Esophagus (tissue), 2 donors: Measurements from ENCODE around the gene RASSF6. TPM values are rescaled to one million over a fixed set of nuclear protein-coding genes. Genes with fewer than 3 reads are reported as not detected.
A peak's percentile ranks its signal among the peaks of the same experiment; 100 is the strongest.
"Not testable (repeated sequence)": the region's sequence is repeated elsewhere in the genome, so short reads cannot be mapped to it uniquely, and the experiment has no call there.

Experiments used
- H3K27ac ChIP-seq, 2 donors: one replicate each; pipeline ENCODE4 v1.5.1; 2013; ENCODE audit warnings: low read depth in 2 of 2, mild to moderate bottlenecking in 2 of 2, inconsistent platforms in 1 of 2, low read length in 1 of 2, moderate library complexity in 1 of 2
- H3K27me3 ChIP-seq, 2 donors: one replicate each; pipeline ENCODE4 v1.6.1; 2013; ENCODE audit warnings: low read length in 2 of 2, control low read depth in 1 of 2, mild to moderate bottlenecking in 1 of 2; ENCODE audit not compliant: insufficient read depth in 2 of 2, control insufficient read depth in 1 of 2
- H3K36me3 ChIP-seq, 2 donors: one replicate each; pipeline ENCODE4 v1.6.1; 2013; ENCODE audit warnings: low read length in 1 of 2; ENCODE audit not compliant: control insufficient read depth in 2 of 2, insufficient read depth in 2 of 2
- H3K4me1 ChIP-seq, 2 donors: one replicate each; pipeline ENCODE4 v1.6.1; 2013; ENCODE audit warnings: low read length in 1 of 2; ENCODE audit not compliant: control insufficient read depth in 2 of 2, insufficient read depth in 2 of 2
- H3K4me3 ChIP-seq, 2 donors: one replicate each; pipeline ENCODE4 v1.5.1; 2013; ENCODE audit warnings: low read length in 2 of 2, mild to moderate bottlenecking in 2 of 2, low read depth in 1 of 2, moderate library complexity in 1 of 2
- H3K9me3 ChIP-seq, 2 donors: one replicate each; pipeline ENCODE4 v1.6.1; 2013; ENCODE audit warnings: mild to moderate bottlenecking in 2 of 2, low read depth in 1 of 2, low read length in 1 of 2, moderate library complexity in 1 of 2; ENCODE audit not compliant: control insufficient read depth in 2 of 2, insufficient read depth in 1 of 2
- WGBS, 2 donors: extraction: QIAGEN DNeasy Blood & Tissue Kit; methylation state at CpG; one replicate each; pipeline ENCODE4 v1.1.7; 2013; 5-methylcytosine and 5-hydroxymethylcytosine counted together
- polyA plus RNA-seq, 2 donors: library from polyadenylated mRNA; stranded (reverse); fragments of 200-250 nt; gene quantifications; one replicate each; pipeline ENCODE4 v1.2.3, GENCODE V29; 2013
- donor health status: healthy with polysubstance abuse.
- donor health status: Bipolar disorder and iron deficiency.

RASSF6 gene
- polyA plus RNA-seq, 2 donors: 1.2 to 1.6 TPM

GRCh38 chr4:73600954-73601353 is 19.3 kb downstream of the RASSF6 start:
- no peak overlapping the region for H3K4me3 ChIP-seq
- no peaks in the 10 kb centered on the region for H3K27me3 ChIP-seq
- H3K36me3 ChIP-seq: no peaks in the 10 kb centered on the region
- H3K27ac ChIP-seq: no peak overlapping the region
- H3K9me3 ChIP-seq: no peaks in the 10 kb centered on the region
- peaks cover 0 to 4% of the 10 kb centered on the region in 2 donors for H3K4me1 ChIP-seq

DNA sequence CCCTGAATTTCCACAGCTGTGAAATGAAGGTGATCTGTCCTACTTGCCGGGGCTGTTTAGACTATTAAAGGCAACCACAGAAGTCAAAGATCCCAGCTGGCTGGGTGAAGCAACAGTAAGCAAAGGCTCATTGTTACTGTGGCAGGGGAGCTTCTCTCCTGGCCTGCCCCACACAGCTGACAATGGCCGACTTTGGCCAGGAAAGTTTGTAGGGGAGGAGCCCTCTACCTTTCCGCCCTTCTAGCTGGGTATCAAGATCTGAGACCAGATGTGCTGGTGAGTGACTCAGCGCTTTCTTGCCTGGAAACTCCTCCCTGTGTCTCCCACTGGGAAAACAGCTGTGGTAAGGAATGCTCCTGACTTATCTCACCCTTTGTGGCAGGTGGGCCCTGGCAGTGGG is 21.1 kb downstream of the RASSF6 start:
- 37% methylated on average over 4 of the region's 4 CpGs for WGBS, 2 donors
- no peak overlapping the region for H3K4me3 ChIP-seq
- H3K27ac ChIP-seq: peak overlapping the region in 1 of 2 donors; percentile 7
- no peaks in the 10 kb centered on the region for H3K36me3 ChIP-seq
- no peaks in the 10 kb centered on the region for H3K9me3 ChIP-seq
- peaks cover 0 to 4% of the 10 kb centered on the region in 2 donors for H3K4me1 ChIP-seq
- H3K27me3 ChIP-seq: no peaks in the 10 kb centered on the region

DNA sequence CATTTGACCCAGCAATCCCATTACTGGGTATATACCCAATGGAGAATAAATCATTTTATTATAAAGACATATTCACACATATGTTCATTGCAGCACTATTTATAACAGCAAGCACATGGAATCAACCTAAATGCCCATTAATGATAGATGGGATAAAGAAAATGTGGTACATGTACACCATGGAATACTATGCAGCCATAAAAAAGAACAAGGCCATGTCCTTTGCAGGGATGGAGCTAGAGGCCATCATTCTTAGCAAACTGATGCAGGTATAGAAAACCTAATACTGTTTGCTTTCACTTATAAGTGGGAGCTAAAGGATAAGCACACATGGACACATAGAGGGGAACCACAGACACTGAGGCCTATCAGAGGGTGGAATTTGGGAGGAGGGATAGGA is 22.6 kb downstream of the RASSF6 start:
- no peaks in the 10 kb centered on the region for H3K36me3 ChIP-seq
- H3K4me1 ChIP-seq: peaks cover 0 to 4% of the 10 kb centered on the region in 2 donors
- H3K27me3 ChIP-seq: no peaks in the 10 kb centered on the region
- no peak overlapping the region for H3K27ac ChIP-seq
- H3K9me3 ChIP-seq: no peaks in the 10 kb centered on the region
- no peak overlapping the region for H3K4me3 ChIP-seq

DNA sequence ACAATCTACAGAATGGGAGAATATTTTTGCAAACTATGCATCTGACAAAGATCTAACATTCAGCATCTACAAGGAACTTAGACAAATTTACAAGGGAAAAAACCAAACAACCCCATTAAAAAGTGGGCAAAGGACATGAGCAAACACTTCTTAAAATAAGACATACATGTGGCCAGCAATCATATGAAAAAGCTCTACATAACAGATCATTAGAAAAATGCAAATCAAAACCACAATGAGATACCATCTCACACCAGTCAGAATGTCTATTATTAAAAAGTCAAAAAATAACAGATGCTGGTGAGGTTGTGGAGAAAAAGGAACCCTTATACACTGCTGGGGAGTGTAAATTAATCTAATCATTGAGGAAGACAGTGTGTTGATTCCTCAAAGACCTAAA is 23.1 kb downstream of the RASSF6 start:
- H3K27me3 ChIP-seq, H3K36me3 ChIP-seq, H3K4me1 ChIP-seq, H3K4me3 ChIP-seq, H3K9me3 ChIP-seq, H3K27ac ChIP-seq: not testable (repeated sequence)

- 38 to 42% methylated on average over 4 of the region's 4 CpGs for WGBS, 2 donors
- Histone ChIP-seq H3K27ac (no peak overlapping the region), H3K4me3 (no peak overlapping the region), H3K9me3 (no peaks in the 10 kb centered on the region), H3K36me3 (no peaks in the 10 kb centered on the region), H3K27me3 (no peaks in the 10 kb centered on the region), H3K4me1 (peaks cover 0 to 4% of the 10 kb centered on the region in 2 donors)
These were observed 24.2 kb downstream of the RASSF6 start for GRCh38 chr4:73596001-73596400.

DNA sequence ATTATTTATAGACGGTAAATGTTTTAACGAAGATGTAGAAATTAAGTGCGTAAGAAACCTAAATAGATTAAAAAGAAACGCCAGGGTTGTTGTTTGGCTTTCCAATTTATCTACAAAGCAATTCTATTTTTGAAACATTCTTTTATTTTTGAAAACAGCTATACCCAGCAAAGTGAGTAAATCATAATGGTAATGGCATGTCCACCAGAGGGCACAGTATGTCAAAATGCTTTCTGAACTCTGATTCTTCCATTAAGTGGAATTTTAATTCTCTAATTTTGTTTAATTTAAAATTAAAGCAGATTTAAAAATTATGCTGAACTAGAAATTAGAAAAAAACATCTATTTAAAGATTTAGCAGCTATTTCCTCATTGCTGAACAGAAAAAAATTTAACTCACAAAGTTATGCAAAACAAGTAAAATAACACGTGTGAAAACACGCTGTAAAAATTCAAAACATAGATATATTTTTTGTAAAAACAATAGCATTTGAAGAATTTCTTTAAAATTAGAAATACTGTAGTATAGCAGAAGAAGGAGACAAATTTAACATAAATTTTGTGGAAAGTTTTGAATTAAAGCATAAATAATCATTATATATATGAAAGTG is 26.5 kb downstream of the RASSF6 start:
- H3K27me3 ChIP-seq: no peaks in the 10 kb centered on the region
- WGBS, 2 donors: 83 to 84% methylated on average over 6 of the region's 6 CpGs

DNA sequence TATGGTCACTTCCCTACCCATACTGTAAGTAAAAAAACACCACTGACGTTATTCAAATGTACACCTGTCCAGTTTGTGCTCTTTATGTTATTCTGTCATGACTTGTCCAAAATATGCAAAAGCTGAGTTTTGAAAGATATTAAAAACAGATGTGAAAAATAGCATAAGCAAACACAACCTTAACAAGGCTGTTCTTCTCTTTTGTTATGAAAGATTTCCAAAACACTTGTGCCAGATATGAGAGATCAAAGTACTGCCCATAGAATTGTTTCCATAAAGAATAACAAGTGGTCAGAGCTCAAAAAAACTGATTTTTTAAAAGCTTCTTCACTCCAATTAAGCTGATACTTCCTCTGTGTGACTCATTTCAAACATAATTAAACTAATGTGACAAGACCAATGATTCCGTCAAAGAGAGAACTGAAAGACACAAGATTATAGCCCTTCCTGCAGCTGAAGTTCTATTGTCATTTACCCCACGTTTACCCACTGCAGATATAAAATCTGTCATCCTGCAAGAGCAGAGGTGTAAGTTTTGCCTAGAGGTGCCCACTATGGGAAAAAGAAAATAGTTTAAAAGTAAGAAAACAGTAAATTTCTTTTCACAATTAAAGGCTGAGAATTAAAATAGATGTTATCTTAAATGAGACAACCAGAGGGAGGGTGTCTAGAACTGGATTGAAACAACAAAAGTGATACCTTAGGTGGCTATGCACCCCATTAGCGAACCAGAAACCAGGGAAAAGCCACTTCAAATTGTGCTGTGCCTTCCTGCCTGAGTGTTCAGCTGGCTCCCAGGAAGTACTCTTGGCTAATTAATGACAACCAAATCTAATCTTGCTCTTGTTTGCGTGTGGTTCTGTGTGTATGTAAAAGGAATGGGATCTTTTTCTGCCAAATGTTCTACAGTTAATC is 30.1 kb downstream of the RASSF6 start:
- WGBS, 2 donors: 19 to 20% methylated on average over 5 of the region's 5 CpGs
- Histone ChIP-seq H3K4me3 (no peak overlapping the region), H3K27me3 (no peaks in the 10 kb centered on the region), H3K4me1 (no peaks in the 10 kb centered on the region), H3K27ac (peak overlapping the region in 1 of 2 donors; percentile 59), H3K36me3 (no peaks in the 10 kb centered on the region), H3K9me3 (no peaks in the 10 kb centered on the region)

More for the DNA sequence above, 26.5 kb downstream of the RASSF6 start:
- no peak overlapping the region for H3K4me3 ChIP-seq
- no peaks in the 10 kb centered on the region for H3K4me1 ChIP-seq
- H3K27ac ChIP-seq: no peak overlapping the region
- H3K36me3 ChIP-seq: no peaks in the 10 kb centered on the region
- H3K9me3 ChIP-seq: no peaks in the 10 kb centered on the region

DNA sequence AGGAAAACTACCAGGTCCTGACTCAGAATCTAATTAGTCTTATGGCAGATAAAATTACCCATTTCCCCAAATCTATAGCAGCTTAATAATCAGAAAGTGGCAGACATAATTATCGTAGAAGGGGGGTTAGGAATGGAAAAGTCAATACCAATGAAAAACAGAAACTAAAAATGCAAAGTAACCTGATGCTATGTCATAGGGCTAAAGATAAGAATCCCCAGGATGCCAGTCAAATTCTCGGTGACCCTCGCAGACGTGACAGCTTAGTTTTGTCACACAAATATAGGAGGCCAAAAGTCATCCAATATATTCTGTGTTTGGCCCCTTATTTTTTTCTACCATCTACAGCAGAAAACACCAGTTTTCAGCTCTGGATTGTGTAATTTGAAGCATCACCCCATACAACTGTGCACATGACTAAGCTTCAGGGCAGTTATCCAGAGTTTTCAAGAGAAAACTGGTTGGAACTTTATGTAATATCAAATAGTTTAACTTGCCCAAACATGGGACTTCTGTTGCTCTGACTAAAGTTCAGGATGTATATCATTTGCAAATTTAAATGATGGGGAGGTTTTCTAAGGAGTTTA is 30.9 kb downstream of the RASSF6 start:
- no peaks in the 10 kb centered on the region for H3K27me3 ChIP-seq
- no peak overlapping the region for H3K4me3 ChIP-seq
- no peaks in the 10 kb centered on the region for H3K9me3 ChIP-seq
- H3K27ac ChIP-seq: peak overlapping the region; percentile 42 to 54
- WGBS, 2 donors: 41 to 53% methylated on average over 4 of the region's 4 CpGs
- H3K36me3 ChIP-seq: no peaks in the 10 kb centered on the region
- H3K4me1 ChIP-seq: no peaks in the 10 kb centered on the region

DNA sequence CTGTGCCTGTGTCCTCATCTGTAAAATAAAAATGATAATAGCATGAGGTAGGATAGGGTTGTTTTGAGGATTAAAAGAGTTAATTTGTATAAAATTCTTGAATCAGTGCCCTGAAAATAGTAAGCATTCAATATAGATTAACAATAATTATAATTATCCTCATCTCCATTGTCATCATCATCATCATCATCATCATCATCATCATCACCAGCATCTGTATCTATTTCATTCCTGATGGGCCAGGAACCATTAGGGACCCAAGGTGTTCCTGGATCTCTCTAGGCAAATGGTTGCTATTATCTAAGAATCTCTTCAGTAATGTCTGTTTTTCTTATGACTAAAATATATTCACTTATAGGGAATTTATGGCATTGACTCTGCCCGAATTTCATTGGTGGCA is 31.6 kb downstream of the RASSF6 start:
- Histone ChIP-seq H3K27ac (no peak overlapping the region), H3K27me3 (no peaks in the 10 kb centered on the region), H3K9me3 (no peaks in the 10 kb centered on the region), H3K4me1 (no peaks in the 10 kb centered on the region), H3K4me3 (no peak overlapping the region), H3K36me3 (no peaks in the 10 kb centered on the region)
- WGBS, 2 donors: 74 to 76% methylated on average over 1 of the region's 1 CpG
